GM06990 (cell line): Measurements from ENCODE around the gene PI4K2A.

ENCODE experiments used
- DNase-seq: peaks from one replicate; pipeline ENCODE4 v3.0.0-alpha.2; 2011; ENCODE audit not compliant: insufficient read length; ENCODE audit errors: extremely low read depth
- H3K27me3 ChIP-seq: replicated peaks from 2 replicates; pipeline ENCODE4 v1.6.0; 2011; ENCODE audit warnings: low read length; ENCODE audit not compliant: control insufficient read depth, insufficient read depth
- H3K36me3 ChIP-seq: 2 replicates; pipeline ENCODE4 v1.5.1; 2011; ENCODE audit warnings: low read length; ENCODE audit not compliant: control insufficient read depth, insufficient read depth
- H3K4me3 ChIP-seq: replicated peaks from 2 replicates; pipeline ENCODE4 v1.5.1; 2011; ENCODE audit warnings: low read depth, mild to moderate bottlenecking, control low read depth, low read length
- TF ChIP-seq, protein P1 (sequence below): IDR thresholded peaks from 2 replicates; pipeline ENCODE4 v1.5.1; 2011; ENCODE audit warnings: low read length, control low read depth, mild to moderate bottlenecking, inconsistent platforms; ENCODE audit not compliant: insufficient read depth, poor library complexity, severe bottlenecking

Gene PI4K2A

DNA sequence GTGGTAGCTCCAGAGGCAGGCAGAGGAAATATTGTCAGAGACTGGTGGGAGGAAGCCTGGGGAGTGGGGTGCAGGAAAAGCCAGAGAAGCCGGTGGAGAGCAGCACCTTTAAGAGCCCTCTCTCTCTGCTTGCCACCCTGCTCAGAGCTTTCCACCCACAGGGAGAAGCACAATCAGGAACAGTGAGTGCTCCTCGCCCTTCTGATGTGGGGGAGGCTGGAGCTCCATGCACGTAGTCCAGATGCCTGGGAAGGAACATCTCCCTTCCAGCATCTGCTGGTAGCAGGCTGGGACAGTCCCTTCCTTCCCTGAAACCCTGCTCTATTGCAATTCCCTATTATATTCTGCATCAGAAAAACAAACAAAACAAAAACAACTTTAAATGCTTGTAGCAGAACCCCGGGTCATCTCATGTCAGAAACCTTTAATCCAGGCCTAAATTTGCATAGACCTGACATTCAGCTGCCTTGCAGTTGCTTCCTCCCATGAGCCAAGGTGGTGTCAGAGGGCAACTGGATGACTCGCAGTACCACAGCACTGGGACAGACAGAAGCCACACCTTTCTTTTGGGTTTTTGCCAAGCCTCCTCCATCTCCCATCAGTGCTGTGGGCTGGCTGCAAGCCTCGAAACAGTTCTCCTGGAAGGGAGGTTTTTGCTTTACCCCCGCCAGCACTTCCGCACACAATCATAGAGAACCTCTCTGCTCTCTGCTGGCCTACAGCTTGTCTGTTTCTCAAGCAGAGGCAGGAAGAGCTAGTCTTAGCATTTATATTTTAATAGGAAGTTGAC lies 33.5 kb downstream of the PI4K2A start:
- H3K36me3 ChIP-seq: peaks cover 20% of the 10 kb centered on the region
- TF ChIP-seq, protein P1, sequence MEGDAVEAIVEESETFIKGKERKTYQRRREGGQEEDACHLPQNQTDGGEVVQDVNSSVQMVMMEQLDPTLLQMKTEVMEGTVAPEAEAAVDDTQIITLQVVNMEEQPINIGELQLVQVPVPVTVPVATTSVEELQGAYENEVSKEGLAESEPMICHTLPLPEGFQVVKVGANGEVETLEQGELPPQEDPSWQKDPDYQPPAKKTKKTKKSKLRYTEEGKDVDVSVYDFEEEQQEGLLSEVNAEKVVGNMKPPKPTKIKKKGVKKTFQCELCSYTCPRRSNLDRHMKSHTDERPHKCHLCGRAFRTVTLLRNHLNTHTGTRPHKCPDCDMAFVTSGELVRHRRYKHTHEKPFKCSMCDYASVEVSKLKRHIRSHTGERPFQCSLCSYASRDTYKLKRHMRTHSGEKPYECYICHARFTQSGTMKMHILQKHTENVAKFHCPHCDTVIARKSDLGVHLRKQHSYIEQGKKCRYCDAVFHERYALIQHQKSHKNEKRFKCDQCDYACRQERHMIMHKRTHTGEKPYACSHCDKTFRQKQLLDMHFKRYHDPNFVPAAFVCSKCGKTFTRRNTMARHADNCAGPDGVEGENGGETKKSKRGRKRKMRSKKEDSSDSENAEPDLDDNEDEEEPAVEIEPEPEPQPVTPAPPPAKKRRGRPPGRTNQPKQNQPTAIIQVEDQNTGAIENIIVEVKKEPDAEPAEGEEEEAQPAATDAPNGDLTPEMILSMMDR: no peak
- no peaks in the 10 kb centered on the region for H3K27me3 ChIP-seq
- DNase-seq: no peak
- no peak overlapping the region for H3K4me3 ChIP-seq

DNA sequence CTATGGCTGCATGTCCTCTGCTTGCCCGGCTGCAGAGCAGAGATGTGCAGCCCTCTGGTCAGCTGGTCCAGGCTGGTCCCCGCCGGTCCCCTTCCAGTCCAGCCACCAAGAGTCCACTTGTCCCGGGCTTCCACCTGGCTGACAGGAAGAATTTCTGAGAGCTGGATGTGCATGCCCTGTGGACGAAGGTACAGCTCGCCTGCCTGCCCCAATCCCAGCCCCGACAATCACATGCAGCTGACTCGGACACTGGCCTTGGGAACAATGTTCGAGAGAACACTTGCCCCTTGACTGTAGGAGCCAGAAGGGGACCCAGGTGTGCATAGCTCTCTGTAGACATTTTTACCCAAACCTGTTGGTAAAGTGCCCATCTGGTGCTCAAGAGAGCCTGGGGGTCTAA lies 34.8 kb downstream of the PI4K2A start:
- DNase-seq: no peak
- TF ChIP-seq, protein P1: no peak
- peaks cover 17% of the 10 kb centered on the region for H3K36me3 ChIP-seq
- H3K4me3 ChIP-seq: no peak overlapping the region
- no peaks in the 10 kb centered on the region for H3K27me3 ChIP-seq

DNA sequence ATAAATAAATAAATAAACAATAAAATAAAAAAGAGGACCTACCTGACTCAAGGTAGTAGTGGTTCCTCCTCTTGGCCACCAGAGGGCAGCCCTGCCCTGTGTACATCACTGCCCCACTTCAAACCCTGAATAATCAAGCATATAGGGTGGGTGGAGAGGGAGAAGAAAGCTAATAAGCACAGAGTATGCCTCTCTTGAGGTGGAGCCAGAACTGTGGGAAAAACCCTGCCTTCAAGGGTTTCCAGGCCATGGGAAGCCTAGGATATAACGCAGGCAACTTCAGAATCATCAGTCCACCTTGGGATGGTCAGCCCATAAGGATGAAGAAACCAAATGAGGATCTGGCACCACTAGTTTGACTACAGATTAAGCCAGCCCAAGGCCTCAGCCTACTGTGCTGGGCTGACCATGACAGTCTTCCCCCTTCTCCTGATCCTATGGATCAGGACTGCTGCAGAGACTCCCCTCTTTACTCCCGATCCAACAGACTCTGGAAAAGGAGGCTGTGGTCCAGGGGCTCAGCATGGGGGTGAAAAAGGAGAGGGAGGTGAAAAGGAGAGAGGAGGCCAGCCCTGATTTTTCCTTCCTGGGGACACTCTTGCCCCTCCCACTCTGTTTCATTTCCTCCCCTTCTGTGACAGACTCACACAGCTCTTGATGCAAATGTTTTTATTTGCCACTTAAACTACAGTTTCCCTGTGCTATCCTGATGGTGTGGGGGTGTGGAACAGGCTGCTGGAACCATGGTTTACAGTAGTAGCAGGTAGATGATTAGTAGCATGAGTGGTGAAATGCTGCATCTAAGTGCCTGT lies 36.5 kb downstream of the PI4K2A start:
- Histone ChIP-seq H3K4me3 (no peak overlapping the region), H3K36me3 (peaks cover 15% of the 10 kb centered on the region), H3K27me3 (no peaks in the 10 kb centered on the region)
- TF ChIP-seq, protein P1: peak; percentile 90
- peak; percentile 28 for DNase-seq

DNA sequence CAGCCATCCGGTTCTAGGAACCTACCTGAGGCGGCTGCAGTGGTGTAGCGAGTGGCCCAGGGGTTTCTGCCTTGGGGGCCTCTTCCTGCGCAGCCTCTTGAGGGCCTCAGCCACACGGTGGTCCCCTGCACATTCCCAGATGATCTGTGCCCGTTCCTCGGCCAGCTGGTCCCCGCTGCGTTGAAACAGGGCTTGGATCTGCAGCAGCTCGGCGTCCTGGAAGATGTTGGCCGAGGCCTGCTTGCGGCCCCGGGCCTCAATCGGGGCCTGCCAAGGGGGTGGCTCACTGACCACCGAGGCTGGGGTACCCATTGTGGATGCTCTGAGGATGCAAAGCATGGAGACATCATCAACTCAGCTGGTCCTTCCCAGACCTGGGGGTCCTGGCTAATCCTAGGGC lies 39.1 kb downstream of the PI4K2A start:
- TF ChIP-seq, protein P1: no peak
- H3K36me3 ChIP-seq: peaks cover 9% of the 10 kb centered on the region

DNA sequence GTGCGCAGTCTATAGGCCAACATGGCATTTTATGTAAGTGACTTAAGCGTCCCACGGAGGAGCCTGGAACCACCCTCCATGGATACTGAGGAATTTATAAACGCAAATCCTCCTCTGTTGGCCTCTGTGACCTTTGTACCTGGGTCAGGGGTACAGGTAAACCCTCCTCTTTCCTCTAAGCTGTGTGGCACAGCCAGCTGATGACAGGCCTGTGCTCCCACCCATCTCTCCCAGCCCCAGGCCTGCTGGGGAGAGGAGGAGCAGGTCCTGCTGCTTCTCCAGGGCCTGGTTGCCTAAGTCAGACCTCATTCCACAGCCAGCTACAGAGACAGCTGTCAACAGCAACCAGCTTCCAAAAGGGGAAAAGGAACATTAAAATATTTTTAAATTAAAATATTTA lies 41.6 kb downstream of the PI4K2A start:
- no peak overlapping the region for H3K4me3 ChIP-seq
- H3K36me3 ChIP-seq: no peaks in the 10 kb centered on the region
- DNase-seq: no peak
- TF ChIP-seq, protein P1: no peak
- H3K27me3 ChIP-seq: no peaks in the 10 kb centered on the region

More for the DNA sequence above, 39.1 kb downstream of the PI4K2A start:
- no peaks in the 10 kb centered on the region for H3K27me3 ChIP-seq
- H3K4me3 ChIP-seq: no peak overlapping the region
- DNase-seq: no peak
